Spleen (tissue), 11 donors: ENCODE measurements around the gene THBS2. TPM values are rescaled to one million over a fixed set of nuclear protein-coding genes. Genes with fewer than 3 reads are reported as not detected.

ENCODE experiments used
- DNase-seq: peaks from one replicate; pipeline ENCODE4 v3.0.0-alpha.2; 2020
- H3K27ac ChIP-seq, 8 donors: fragments of 200-600 bp; sonication (generic) in 7 of 8; 1 replicate in 4 of 8; 2 replicates in 4 of 8; pipeline versions ENCODE4 v1.5.0 to v1.8.0; 2016 to 2021; ENCODE audit warnings: inconsistent platforms in 4 of 8, mild to moderate bottlenecking in 4 of 8, moderate library complexity in 1 of 8
- H3K27me3 ChIP-seq, 7 donors: fragments of 200-600 bp; sonication (generic) in 6 of 7; replicated peaks in 1 of 7; 1 replicate in 4 of 7; 2 replicates in 3 of 7; pipeline versions ENCODE4 v1.5.0 to v1.8.0; 2016 to 2021; ENCODE audit warnings: inconsistent platforms in 3 of 7, mild to moderate bottlenecking in 1 of 7
- H3K36me3 ChIP-seq, 6 donors: fragments of 200-600 bp; sonication (generic) in 5 of 6; 1 replicate in 4 of 6; 2 replicates in 2 of 6; pipeline versions ENCODE4 v1.5.0 to v1.8.0; 2016 to 2021; ENCODE audit warnings: inconsistent platforms in 2 of 6
- H3K4me1 ChIP-seq, 6 donors: fragments of 200-600 bp; sonication (generic) in 5 of 6; 1 replicate in 3 of 6; 2 replicates in 3 of 6; pipeline versions ENCODE4 v1.5.0 to v1.8.0; 2016 to 2021; ENCODE audit warnings: inconsistent platforms in 3 of 6
- H3K4me3 ChIP-seq, 8 donors: fragments of 200-600 bp; sonication (generic) in 7 of 8; 1 replicate in 4 of 8; 2 replicates in 4 of 8; pipeline versions ENCODE4 v1.5.0 to v1.8.0; 2016 to 2021; ENCODE audit warnings: inconsistent platforms in 4 of 8, mild to moderate bottlenecking in 4 of 8, moderate library complexity in 2 of 8
- H3K9me3 ChIP-seq, 8 donors: fragments of 200-600 bp; sonication (generic) in 7 of 8; 1 replicate in 4 of 8; 2 replicates in 4 of 8; pipeline versions ENCODE4 v1.5.0 to v1.8.0; 2016 to 2021; ENCODE audit warnings: inconsistent platforms in 4 of 8
- POLR2A ChIP-seq, 3 donors: fragments of 450-650 bp; IDR thresholded peaks; one replicate each; pipeline ENCODE4 v1.5.1; 2017; ENCODE audit warnings: antibody characterized with exemption in 3 of 3, mild to moderate bottlenecking in 1 of 3
- POLR2AphosphoS5 ChIP-seq, 3 donors: sonication (generic); formaldehyde crosslinking; IDR thresholded peaks; one replicate each; pipeline ENCODE4 v1.5.1; 2017; ENCODE audit warnings: antibody characterized with exemption in 3 of 3
- WGBS, 5 donors: extraction: QIAGEN DNeasy Blood & Tissue Kit in 3 of 5; methylation state at CpG; one replicate each; pipeline versions ENCODE4 v1.1.5 to v1.1.7; 2013 to 2018; 5-methylcytosine and 5-hydroxymethylcytosine counted together
- intact Hi-C: fragments of 100-400 bp; cut with DNase I; formaldehyde crosslinking; loops from one replicate; pipeline ENCODE4 v1.15.0; 2023; ENCODE audit warnings: low total_unique reads
- polyA plus RNA-seq, 3 donors: library from polyadenylated mRNA; stranded (reverse); fragments of 200-250 nt; gene quantifications; one replicate each; pipeline ENCODE4 v1.2.1, GENCODE V29; 2013
- total RNA-seq, 7 donors: library from RNA; depleted of rRNA in 3 of 7; stranded (reverse); fragments of >200 nt in 3 of 7; fragmentation: NEBNext Ultra II Directional in 4 of 7; extraction: Animal tissue kit (Norgen Biotek cat#: 25700) in 4 of 7; gene quantifications; one replicate each; pipeline versions ENCODE4 v1.1.0 to v1.2.1, GENCODE V29; 2016 to 2021
- TF ChIP-seq, protein P1 (sequence below), 11 experiments: fragments of 200-600 bp in 7 of 11; fragments of 450-650 bp in 4 of 11; sonication (generic) in 4 of 11; IDR thresholded peaks in 8 of 11; conservative IDR thresholded peaks in 3 of 11; 1 replicate in 7 of 11; 2 replicates in 4 of 11; pipeline versions ENCODE4 v1.4.0 to v1.8.0; 2016 to 2021; ENCODE audit warnings: antibody characterized with exemption in 11 of 11, inconsistent platforms in 4 of 11, mild to moderate bottlenecking in 1 of 11
- donor health status: healthy with polysubstance abuse.
- donor health status: DM: no; HTN: no; CAD: no; lungs with moderate emphysema.
- donor health status: DM: no; HTN: no; CAD: no.
- donor health status: Bipolar disorder and iron deficiency.
- donor health status: healthy.
- donor health status: DM: no; HTN: no; CAD: no.
- donor health status: DM: yes; HTN: yes; CAD: no.

The THBS2 gene
- total and polyA plus RNA-seq, 10 donors: 1.2 to 24.9 (median 5.7) TPM

DNA sequence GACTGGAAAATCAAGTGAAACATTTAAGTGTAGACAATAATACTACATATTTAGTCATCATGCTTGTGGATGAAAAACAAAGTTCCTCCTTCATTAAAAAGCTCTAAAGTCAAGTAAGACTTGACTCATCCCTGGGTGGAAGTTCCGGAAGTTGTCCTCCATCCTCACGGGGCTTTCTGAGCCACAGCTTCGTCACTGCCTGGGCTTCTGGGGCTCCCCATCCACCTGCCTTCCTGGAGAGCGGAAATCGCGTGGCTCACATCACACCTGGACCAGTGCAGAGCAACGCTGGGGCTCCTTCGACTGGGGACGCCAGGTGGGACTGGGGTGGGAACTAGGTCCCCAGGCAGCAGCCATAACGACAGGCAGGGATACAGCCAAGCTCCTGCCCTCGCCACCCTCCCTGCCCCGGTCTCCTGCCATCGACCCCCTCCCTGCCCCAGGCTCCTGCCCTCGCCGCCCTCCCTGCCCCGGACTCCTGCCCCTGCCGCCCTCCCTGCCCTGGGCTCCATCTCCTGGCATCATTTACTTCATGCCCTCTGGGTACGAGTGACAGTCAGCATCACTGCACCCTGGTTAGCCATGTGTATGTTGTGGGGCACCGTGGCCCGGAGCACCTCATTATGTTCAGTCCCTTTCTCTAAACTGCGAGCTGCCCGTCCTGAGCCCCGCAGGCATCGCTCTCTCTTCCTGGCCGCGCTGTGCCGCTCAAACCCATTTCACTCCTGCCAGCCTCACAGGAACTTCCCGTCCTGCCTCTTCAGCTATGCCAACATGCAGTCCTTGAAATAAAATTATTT, 12.9 kb downstream of the THBS2 start:
- Histone ChIP-seq H3K36me3 (no peaks in the 10 kb centered on the region), H3K4me3 (no peak overlapping the region), H3K27ac (no peak overlapping the region), H3K27me3 (no peaks in the 10 kb centered on the region), H3K9me3 (no peaks in the 10 kb centered on the region), H3K4me1 (no peaks in the 10 kb centered on the region)
- 83 to 95% (median 91%) methylated on average over 28 of the region's 28 CpGs for WGBS, 5 donors
- peak; percentile 52 for DNase-seq
- intact Hi-C loops: no loop called here
- TF ChIP-seq POLR2AphosphoS5 (IDR thresholded peaks at IDR 0.05) (no peak), POLR2A (IDR thresholded peaks at IDR 0.05) (no peak)
- TF ChIP-seq, protein P1, sequence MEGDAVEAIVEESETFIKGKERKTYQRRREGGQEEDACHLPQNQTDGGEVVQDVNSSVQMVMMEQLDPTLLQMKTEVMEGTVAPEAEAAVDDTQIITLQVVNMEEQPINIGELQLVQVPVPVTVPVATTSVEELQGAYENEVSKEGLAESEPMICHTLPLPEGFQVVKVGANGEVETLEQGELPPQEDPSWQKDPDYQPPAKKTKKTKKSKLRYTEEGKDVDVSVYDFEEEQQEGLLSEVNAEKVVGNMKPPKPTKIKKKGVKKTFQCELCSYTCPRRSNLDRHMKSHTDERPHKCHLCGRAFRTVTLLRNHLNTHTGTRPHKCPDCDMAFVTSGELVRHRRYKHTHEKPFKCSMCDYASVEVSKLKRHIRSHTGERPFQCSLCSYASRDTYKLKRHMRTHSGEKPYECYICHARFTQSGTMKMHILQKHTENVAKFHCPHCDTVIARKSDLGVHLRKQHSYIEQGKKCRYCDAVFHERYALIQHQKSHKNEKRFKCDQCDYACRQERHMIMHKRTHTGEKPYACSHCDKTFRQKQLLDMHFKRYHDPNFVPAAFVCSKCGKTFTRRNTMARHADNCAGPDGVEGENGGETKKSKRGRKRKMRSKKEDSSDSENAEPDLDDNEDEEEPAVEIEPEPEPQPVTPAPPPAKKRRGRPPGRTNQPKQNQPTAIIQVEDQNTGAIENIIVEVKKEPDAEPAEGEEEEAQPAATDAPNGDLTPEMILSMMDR (IDR thresholded peaks at IDR 0.05 in 8 of 11, conservative IDR thresholded peaks at IDR 0.05 in 3 of 11): no peak

DNA sequence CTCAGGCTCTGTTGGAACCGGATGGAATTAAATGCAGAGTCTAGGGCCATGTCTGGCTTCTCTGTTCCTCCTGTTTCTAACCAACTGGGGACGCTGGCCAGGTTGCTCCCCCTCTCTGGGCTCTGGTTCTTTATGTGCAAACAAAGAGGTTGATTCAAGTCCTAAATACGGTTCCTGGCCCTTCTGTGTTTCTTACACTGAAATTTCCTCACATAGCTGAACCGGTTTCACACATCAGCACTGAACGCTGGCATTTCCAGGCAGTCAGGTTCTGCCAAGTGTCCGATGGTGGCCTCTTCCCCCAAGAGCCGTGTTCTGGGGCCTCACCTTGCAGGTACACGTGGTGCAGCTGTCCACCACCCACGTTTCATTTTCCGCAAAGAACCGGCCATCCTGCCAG, 13.5 kb downstream of the THBS2 start:
- WGBS, 5 donors: 71 to 89% (median 79%) methylated on average over 11 of the region's 11 CpGs
- no peaks in the 10 kb centered on the region for H3K27me3 ChIP-seq
- no peaks in the 10 kb centered on the region for H3K9me3 ChIP-seq
- intact Hi-C loops: no loop called here
- H3K4me1 ChIP-seq: no peaks in the 10 kb centered on the region
- H3K27ac ChIP-seq: no peak overlapping the region
- DNase-seq: no peak
- no peaks in the 10 kb centered on the region for H3K36me3 ChIP-seq
- H3K4me3 ChIP-seq: no peak overlapping the region
- TF ChIP-seq, protein P1 (IDR thresholded peaks at IDR 0.05 in 8 of 11, conservative IDR thresholded peaks at IDR 0.05 in 3 of 11): no peak
- TF ChIP-seq POLR2A (IDR thresholded peaks at IDR 0.05) (no peak), POLR2AphosphoS5 (IDR thresholded peaks at IDR 0.05) (no peak)

DNA sequence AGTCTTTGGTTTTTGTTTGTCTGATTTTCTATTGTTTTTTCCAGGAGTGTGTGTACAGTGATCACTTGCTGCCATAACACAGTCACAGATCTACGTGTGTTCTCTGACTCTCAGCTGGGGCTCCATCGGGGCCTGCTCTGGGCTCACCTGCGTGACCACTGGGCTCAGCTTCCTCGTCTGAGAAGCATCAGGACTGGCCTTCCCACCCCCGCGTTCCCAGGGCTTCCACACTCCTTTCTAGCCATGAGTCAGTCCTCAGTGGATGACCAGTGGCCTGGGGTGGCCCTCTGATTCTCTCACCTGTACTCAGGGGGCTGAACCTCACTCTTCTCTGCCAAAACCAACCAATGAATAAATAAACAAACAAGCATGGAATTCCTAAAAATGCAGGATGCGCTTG, 14.5 kb downstream of the THBS2 start:
- Histone ChIP-seq H3K9me3 (no peaks in the 10 kb centered on the region), H3K4me3 (no peak overlapping the region), H3K36me3 (no peaks in the 10 kb centered on the region), H3K4me1 (no peaks in the 10 kb centered on the region), H3K27me3 (no peaks in the 10 kb centered on the region), H3K27ac (no peak overlapping the region)
- no peak for TF ChIP-seq POLR2AphosphoS5 (IDR thresholded peaks at IDR 0.05)
- no peak for TF ChIP-seq POLR2A (IDR thresholded peaks at IDR 0.05)
- TF ChIP-seq, protein P1 (IDR thresholded peaks at IDR 0.05 in 8 of 11, conservative IDR thresholded peaks at IDR 0.05 in 3 of 11): no peak
- WGBS, 5 donors: 57 to 86% (median 84%) methylated on average over 7 of the region's 7 CpGs
- intact Hi-C loops: no loop called here
- DNase-seq: no peak

DNA sequence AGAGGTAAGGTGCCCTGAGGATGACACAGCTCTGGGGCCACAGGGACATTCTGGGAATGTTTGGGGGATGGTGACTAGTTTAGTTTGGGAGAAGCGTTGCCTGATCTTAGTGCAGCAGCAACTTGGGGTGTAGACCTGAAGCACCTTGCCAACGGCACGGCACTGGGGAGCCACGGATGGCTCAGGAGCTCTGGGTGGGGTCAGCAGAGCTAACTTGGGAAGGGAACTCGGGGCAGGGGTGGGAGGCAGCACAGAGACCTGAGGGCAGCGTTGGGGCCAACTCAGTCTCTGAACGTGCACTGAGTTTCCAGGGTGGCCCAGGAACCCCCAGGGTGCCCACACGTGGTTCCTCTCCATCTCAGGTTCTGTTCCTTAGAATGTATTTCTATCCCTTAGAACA, 14.9 kb downstream of the THBS2 start:
- Histone ChIP-seq H3K4me3 (no peak overlapping the region), H3K27me3 (no peaks in the 10 kb centered on the region), H3K36me3 (no peaks in the 10 kb centered on the region), H3K27ac (no peak overlapping the region), H3K4me1 (no peaks in the 10 kb centered on the region), H3K9me3 (peaks cover 0 to 3% (median 0%) of the 10 kb centered on the region in 8 donors)
- no peak for DNase-seq
- no peak for TF ChIP-seq POLR2A (IDR thresholded peaks at IDR 0.05)
- TF ChIP-seq, protein P1 (IDR thresholded peaks at IDR 0.05 in 8 of 11, conservative IDR thresholded peaks at IDR 0.05 in 3 of 11): no peak
- WGBS, 5 donors: 78 to 87% (median 84%) methylated on average over 8 of the region's 8 CpGs
- intact Hi-C loops: no loop called here
